K562 (cell line): ENCODE results near the gene AHNAK. TPM values are rescaled to one million over a fixed set of nuclear protein-coding genes. Genes with fewer than 3 reads are reported as not detected.

Source experiments
- ATF1 ChIP-seq, 2 experiments: fragments of 450-650 bp in 1 of 2; IDR thresholded peaks; 2 replicates each; pipeline ENCODE4 v1.6.1; 2016; ENCODE audit warnings: missing compliant biosample characterization in 1 of 2, missing genetic modification characterization in 1 of 2
- ATF7 ChIP-seq: fragments of 450-650 bp; IDR thresholded peaks from 2 replicates; pipeline ENCODE4 v1.7.1; 2014; ENCODE audit warnings: mild to moderate bottlenecking, moderate library complexity
- BRF1 ChIP-seq: IDR thresholded peaks from 3 replicates; pipeline ENCODE4 v1.6.1; 2011; ENCODE audit warnings: borderline replicate concordance, mild to moderate bottlenecking; ENCODE audit not compliant: insufficient read length; ENCODE audit errors: extremely low read depth
- CEBPG ChIP-seq, 3 experiments: fragments of 200-800 bp in 1 of 3; sonication (Bioruptor generic) in 1 of 3; sonication (generic) in 1 of 3; formaldehyde crosslinking in 1 of 3; IDR thresholded peaks in 2 of 3; conservative IDR thresholded peaks in 1 of 3; 2 replicates each; pipeline versions ENCODE4 v1.6.1 to v1.8.0; 2016 to 2022; ENCODE audit warnings: missing compliant biosample characterization in 2 of 3, missing genetic modification characterization in 2 of 3, mild to moderate bottlenecking in 1 of 3, missing genetic modification reagents in 1 of 3
- CREM ChIP-seq: IDR thresholded peaks from 2 replicates; pipeline ENCODE4 v1.6.1; 2014; ENCODE audit warnings: antibody characterized with exemption, low read depth
- DDX20 ChIP-seq: fragments of 450-650 bp; IDR thresholded peaks from 2 replicates; pipeline ENCODE4 v1.6.1; 2016; ENCODE audit warnings: missing genetic modification characterization, low read depth, mild to moderate bottlenecking, missing compliant biosample characterization, moderate library complexity
- DIDO1 ChIP-seq: fragments of 450-650 bp; IDR thresholded peaks from 2 replicates; pipeline ENCODE4 v1.6.1; 2016; ENCODE audit warnings: low read depth, missing biosample characterization, missing genetic modification characterization
- DPF2 ChIP-seq: fragments of 450-650 bp; IDR thresholded peaks from 2 replicates; pipeline ENCODE4 v1.6.1; 2016
- EGR1 ChIP-seq: fragments of 450-650 bp; conservative IDR thresholded peaks from 2 replicates; pipeline ENCODE4 v1.6.1; 2017; ENCODE audit warnings: mild to moderate bottlenecking
- FIP1L1 ChIP-seq: fragments of 200-400 bp; formaldehyde crosslinking; IDR thresholded peaks from 2 replicates; pipeline ENCODE4 v1.6.1; 2018; ENCODE audit warnings: mild to moderate bottlenecking, low read depth, low read length; ENCODE audit not compliant: poor library complexity, severe bottlenecking
- HDAC1 ChIP-seq, 2 experiments: fragments of 450-650 bp; IDR thresholded peaks; 2 replicates each; pipeline ENCODE4 v1.6.1; 2016 to 2017; ENCODE audit warnings: inconsistent platforms in 1 of 2, mild to moderate bottlenecking in 1 of 2, moderate library complexity in 1 of 2
- KDM4B ChIP-seq, 2 experiments: fragments of 450-650 bp in 1 of 2; sonication (generic) in 1 of 2; IDR thresholded peaks; 2 replicates each; pipeline ENCODE4 v1.6.1; 2016 to 2017; ENCODE audit warnings: borderline replicate concordance in 2 of 2, antibody characterized with exemption in 1 of 2, low read depth in 1 of 2, mild to moderate bottlenecking in 1 of 2
- KLF1 ChIP-seq: fragments of 450-650 bp; IDR thresholded peaks from 2 replicates; pipeline ENCODE4 v1.6.1; 2016; ENCODE audit warnings: missing genetic modification characterization, missing compliant biosample characterization
- MBD2 ChIP-seq: sonication (generic); IDR thresholded peaks from 2 replicates; pipeline ENCODE4 v1.6.1; 2016; ENCODE audit warnings: low read depth, borderline replicate concordance
- MEF2A ChIP-seq: IDR thresholded peaks from 2 replicates; pipeline ENCODE4 v1.6.1; 2011; ENCODE audit warnings: low read depth, mild to moderate bottlenecking, low read length, moderate library complexity; ENCODE audit not compliant: control insufficient read depth
- NR2C1 ChIP-seq, 2 experiments: fragments of 450-650 bp; IDR thresholded peaks; 2 replicates each; pipeline ENCODE4 v1.6.1; 2017; ENCODE audit warnings: mild to moderate bottlenecking in 2 of 2, antibody characterized with exemption in 1 of 2, inconsistent platforms in 1 of 2, missing compliant biosample characterization in 1 of 2, missing genetic modification characterization in 1 of 2
- OTX1 ChIP-seq: fragments of 450-650 bp; formaldehyde crosslinking; IDR thresholded peaks from 2 replicates; pipeline ENCODE4 v1.4.0; 2022; ENCODE audit warnings: mild to moderate bottlenecking
- SOX6 ChIP-seq: fragments of 450-650 bp; IDR thresholded peaks from 2 replicates; pipeline ENCODE4 v1.6.1; 2014; ENCODE audit warnings: mild to moderate bottlenecking
- SPI1 ChIP-seq: IDR thresholded peaks from 2 replicates; pipeline ENCODE4 v1.6.1; 2011; ENCODE audit warnings: low read depth, low read length, control low read depth, borderline replicate concordance
- ZNF3 ChIP-seq: fragments of 250-450 bp; sonication (Bioruptor Pico); IDR thresholded peaks from 2 replicates; pipeline ENCODE4 v1.5.0; 2021; ENCODE audit warnings: mild to moderate bottlenecking, moderate library complexity
- ZNF316 ChIP-seq: fragments of 450-650 bp; IDR thresholded peaks from 2 replicates; pipeline ENCODE4 v1.6.1; 2016
- polyA plus RNA-seq, 8 experiments: library from polyadenylated mRNA; depleted of rRNA in 4 of 8; stranded (reverse) in 5 of 8; unstranded in 3 of 8; fragments of >200 nt; fragmentation: Nextera tagmentation in 2 of 8; fragmentation: Illumina TruSeq in 1 of 8; extraction: Ambion mirVana in 2 of 8; extraction: Trizol in 1 of 8; gene quantifications; 2 replicates each; pipeline versions ENCODE4 v1.2.1 to v1.2.3, GENCODE V29; 2011 to 2014; ENCODE audit warnings: inconsistent platforms in 1 of 8, missing spikeins in 1 of 8
- total RNA-seq, 7 experiments: library from RNA; depleted of rRNA in 6 of 7; stranded (reverse); fragments of >200 nt in 6 of 7; fragmentation: Illumina TruSeq in 2 of 7; extraction: Trizol in 2 of 7; gene quantifications; 2 replicates each; pipeline versions ENCODE4 v1.2.1 to v1.2.3, GENCODE V29; 2011 to 2021; ENCODE audit warnings: low replicate concordance in 1 of 7
- TF ChIP-seq, protein P1 (sequence below), 2 experiments: fragments of 450-650 bp in 1 of 2; sonication (generic) in 1 of 2; formaldehyde crosslinking in 1 of 2; IDR thresholded peaks in 1 of 2; conservative IDR thresholded peaks in 1 of 2; 2 replicates each; pipeline versions ENCODE4 v1.6.1 to v1.8.1; 2016 to 2023; ENCODE audit warnings: mild to moderate bottlenecking in 2 of 2, moderate library complexity in 2 of 2, inconsistent platforms in 1 of 2, missing genetic modification reagents in 1 of 2
- TF ChIP-seq, protein P2 (sequence below): fragments of 450-650 bp; IDR thresholded peaks from 2 replicates; pipeline ENCODE4 v1.6.1; 2016
- TF ChIP-seq, protein P3 (sequence below): sonication (generic); formaldehyde crosslinking; IDR thresholded peaks from 2 replicates; pipeline ENCODE4 v1.8.1; 2023; ENCODE audit warnings: mild to moderate bottlenecking, missing genetic modification reagents

AHNAK gene
- total and polyA plus RNA-seq, 9 of the 15 experiments (the other 6 are each of a cell fraction or from before 2014, with no cell fraction given), result 1.5 to 89.7 (median 45.0) TPM

DNA sequence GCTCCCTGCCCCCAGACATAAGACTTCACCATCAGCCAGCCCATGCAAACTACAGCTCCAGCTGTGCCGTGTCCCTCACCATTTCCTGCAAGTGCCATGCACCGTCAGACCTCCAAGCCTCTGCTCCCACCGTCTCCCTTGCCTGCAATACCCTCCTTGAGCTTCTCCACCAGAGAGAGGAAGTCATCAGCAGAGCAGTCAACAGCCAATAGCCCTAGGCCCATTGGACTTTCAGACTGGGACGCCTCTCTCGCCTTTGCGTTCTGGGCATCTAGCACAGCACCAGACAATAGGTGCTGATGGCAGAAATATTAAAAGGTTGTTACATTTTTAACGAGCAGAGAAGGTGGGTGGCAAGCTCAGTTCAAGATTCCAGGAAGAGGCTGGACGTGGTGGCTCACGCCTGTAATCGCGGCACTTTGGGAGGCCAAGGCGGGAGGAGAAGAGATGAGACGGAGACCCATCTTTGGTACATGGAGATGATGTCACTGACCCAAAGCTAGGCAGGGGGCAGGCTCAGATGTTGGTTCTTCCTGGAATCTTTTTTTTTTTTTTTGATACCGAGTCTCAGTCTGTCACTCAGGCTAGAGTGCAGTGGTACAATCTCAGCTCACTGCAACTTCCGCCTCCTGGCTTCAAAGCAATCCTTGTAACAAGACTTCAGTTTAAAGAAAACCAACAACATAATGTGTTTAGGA is 95.9 kb downstream of the AHNAK start (continued):
- TF ChIP-seq, protein P1, sequence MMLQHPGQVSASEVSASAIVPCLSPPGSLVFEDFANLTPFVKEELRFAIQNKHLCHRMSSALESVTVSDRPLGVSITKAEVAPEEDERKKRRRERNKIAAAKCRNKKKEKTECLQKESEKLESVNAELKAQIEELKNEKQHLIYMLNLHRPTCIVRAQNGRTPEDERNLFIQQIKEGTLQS (IDR thresholded peaks at IDR 0.05), result peak; percentile 86
- TF ChIP-seq, protein P1 (CRISPR knock-in tag; conservative IDR thresholded peaks at IDR 0.05), result no peak
- TF ChIP-seq FIP1L1 (no peak), ZNF3 (CRISPR knock-in tag) (no peak), SOX6 (no peak), SPI1 (0 out of 2 replicates have a peak, but pooled peaks have one; percentile 7), BRF1 (no peak), DDX20 (tag) (no peak), ATF1 (CRISPR knock-in tag; IDR thresholded peaks at IDR 0.05) (no peak), ATF1 (tag; IDR thresholded peaks at IDR 0.05) (peak; percentile 66), EGR1 (no peak), CREM (peak; percentile 68), ZNF316 (no peak), DIDO1 (tag) (no peak), CEBPG (CRISPR knock-in tag; IDR thresholded peaks at IDR 0.05) (no peak), CEBPG (tag; conservative IDR thresholded peaks at IDR 0.05 in 1 of 2, IDR thresholded peaks at IDR 0.05 in 1 of 2) (no peak), OTX1 (no peak), KLF1 (tag) (no peak), HDAC1 (IDR thresholded peaks at IDR 0.05) (no peak), DPF2 (no peak), ATF7 (peak; percentile 86), NR2C1 (IDR thresholded peaks at IDR 0.05) (no peak), NR2C1 (tag; IDR thresholded peaks at IDR 0.05) (no peak), MBD2 (no peak), MEF2A (no peak), KDM4B (IDR thresholded peaks at IDR 0.05; ENCODE audit: borderline replicate concordance in 2 of 2, low read depth in 1 of 2) (no peak)
- TF ChIP-seq, protein P2, sequence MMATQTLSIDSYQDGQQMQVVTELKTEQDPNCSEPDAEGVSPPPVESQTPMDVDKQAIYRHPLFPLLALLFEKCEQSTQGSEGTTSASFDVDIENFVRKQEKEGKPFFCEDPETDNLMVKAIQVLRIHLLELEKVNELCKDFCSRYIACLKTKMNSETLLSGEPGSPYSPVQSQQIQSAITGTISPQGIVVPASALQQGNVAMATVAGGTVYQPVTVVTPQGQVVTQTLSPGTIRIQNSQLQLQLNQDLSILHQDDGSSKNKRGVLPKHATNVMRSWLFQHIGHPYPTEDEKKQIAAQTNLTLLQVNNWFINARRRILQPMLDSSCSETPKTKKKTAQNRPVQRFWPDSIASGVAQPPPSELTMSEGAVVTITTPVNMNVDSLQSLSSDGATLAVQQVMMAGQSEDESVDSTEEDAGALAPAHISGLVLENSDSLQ, result peak; percentile 61
- TF ChIP-seq, protein P3, sequence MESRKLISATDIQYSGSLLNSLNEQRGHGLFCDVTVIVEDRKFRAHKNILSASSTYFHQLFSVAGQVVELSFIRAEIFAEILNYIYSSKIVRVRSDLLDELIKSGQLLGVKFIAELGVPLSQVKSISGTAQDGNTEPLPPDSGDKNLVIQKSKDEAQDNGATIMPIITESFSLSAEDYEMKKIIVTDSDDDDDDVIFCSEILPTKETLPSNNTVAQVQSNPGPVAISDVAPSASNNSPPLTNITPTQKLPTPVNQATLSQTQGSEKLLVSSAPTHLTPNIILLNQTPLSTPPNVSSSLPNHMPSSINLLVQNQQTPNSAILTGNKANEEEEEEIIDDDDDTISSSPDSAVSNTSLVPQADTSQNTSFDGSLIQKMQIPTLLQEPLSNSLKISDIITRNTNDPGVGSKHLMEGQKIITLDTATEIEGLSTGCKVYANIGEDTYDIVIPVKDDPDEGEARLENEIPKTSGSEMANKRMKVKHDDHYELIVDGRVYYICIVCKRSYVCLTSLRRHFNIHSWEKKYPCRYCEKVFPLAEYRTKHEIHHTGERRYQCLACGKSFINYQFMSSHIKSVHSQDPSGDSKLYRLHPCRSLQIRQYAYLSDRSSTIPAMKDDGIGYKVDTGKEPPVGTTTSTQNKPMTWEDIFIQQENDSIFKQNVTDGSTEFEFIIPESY (CRISPR knock-in tag), result peak; percentile 82
